Rectal smooth muscle tissue (tissue), 1 donor: ENCODE data around the gene HOMER1.

Source experiments
- H3K27ac ChIP-seq: one replicate; pipeline ENCODE4 v1.7.0; 2013; ENCODE audit warnings: low read depth, low read length, inconsistent platforms
- H3K27me3 ChIP-seq: one replicate; pipeline ENCODE4 v1.7.0; 2013; ENCODE audit warnings: low read length; ENCODE audit not compliant: control insufficient read depth, insufficient read depth
- H3K36me3 ChIP-seq: one replicate; pipeline ENCODE4 v1.7.0; 2013; ENCODE audit warnings: low read length; ENCODE audit not compliant: control insufficient read depth, insufficient read depth
- H3K4me1 ChIP-seq: one replicate; pipeline ENCODE4 v1.7.0; 2013; ENCODE audit warnings: low read length; ENCODE audit not compliant: control insufficient read depth, insufficient read depth
- H3K4me3 ChIP-seq: one replicate; pipeline ENCODE4 v1.7.0; 2013; ENCODE audit warnings: low read length
- H3K9ac ChIP-seq: one replicate; pipeline ENCODE4 v1.7.0; 2013; ENCODE audit warnings: low read length

The HOMER1 gene

GRCh38 chr5:79480991-79481390 lies 32.9 kb downstream of the HOMER1 start:
- H3K9ac ChIP-seq = no peak overlapping the region
- no peak overlapping the region for H3K27ac ChIP-seq
- no peaks in the 10 kb centered on the region for H3K4me1 ChIP-seq
- H3K36me3 ChIP-seq = no peaks in the 10 kb centered on the region
- H3K4me3 ChIP-seq = no peak overlapping the region
- no peaks in the 10 kb centered on the region for H3K27me3 ChIP-seq

DNA sequence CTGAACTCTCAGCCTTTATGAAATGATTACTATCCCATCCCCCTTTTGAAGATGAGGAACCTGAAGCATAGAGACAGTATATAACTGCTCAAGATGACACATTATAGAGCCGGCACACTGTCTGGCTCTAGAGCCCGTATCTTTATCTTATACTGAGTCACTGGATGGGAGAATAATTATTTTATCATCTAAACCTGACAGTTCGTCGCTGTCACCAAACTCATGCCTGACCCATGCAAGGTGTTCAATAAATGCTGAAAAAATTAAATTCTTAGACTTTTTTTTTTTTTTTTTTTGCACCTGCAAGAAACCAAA lies 38.8 kb downstream of the HOMER1 start:
- no peak overlapping the region for H3K9ac ChIP-seq
- no peaks in the 10 kb centered on the region for H3K27me3 ChIP-seq
- no peak overlapping the region for H3K4me3 ChIP-seq
- no peaks in the 10 kb centered on the region for H3K4me1 ChIP-seq
- no peak overlapping the region for H3K27ac ChIP-seq
- H3K36me3 ChIP-seq = no peaks in the 10 kb centered on the region

GRCh38 chr5:79474367-79475151 lies 39.4 kb downstream of the HOMER1 start:
- no peaks in the 10 kb centered on the region for H3K36me3 ChIP-seq
- no peak overlapping the region for H3K27ac ChIP-seq
- no peaks in the 10 kb centered on the region for H3K27me3 ChIP-seq
- no peak overlapping the region for H3K9ac ChIP-seq
- no peaks in the 10 kb centered on the region for H3K4me1 ChIP-seq
- H3K4me3 ChIP-seq = no peak overlapping the region

DNA sequence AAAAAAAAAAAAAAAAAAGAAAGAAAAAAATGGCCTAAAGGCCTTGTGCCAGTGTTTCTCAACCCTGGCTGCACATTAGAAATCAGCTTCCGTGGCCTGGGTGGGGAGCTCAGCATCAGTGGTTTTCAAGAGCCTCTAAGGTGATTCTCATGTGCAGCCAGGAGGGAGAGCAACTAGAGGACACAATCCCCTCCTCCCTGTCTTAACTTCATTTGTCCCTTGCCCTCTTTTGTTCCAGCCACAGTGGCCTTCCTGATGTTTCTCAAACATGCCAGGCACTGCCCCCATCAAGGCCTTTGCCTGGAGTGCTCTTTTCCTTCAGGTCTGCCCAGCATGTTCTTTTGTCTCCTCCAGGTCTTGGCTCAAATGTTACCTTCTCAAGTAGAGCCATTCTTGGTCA lies 42.4 kb downstream of the HOMER1 start:
- H3K4me3 ChIP-seq = no peak overlapping the region
- no peaks in the 10 kb centered on the region for H3K4me1 ChIP-seq
- H3K9ac ChIP-seq = no peak overlapping the region
- H3K27ac ChIP-seq = no peak overlapping the region
- no peaks in the 10 kb centered on the region for H3K27me3 ChIP-seq
- no peaks in the 10 kb centered on the region for H3K36me3 ChIP-seq

DNA sequence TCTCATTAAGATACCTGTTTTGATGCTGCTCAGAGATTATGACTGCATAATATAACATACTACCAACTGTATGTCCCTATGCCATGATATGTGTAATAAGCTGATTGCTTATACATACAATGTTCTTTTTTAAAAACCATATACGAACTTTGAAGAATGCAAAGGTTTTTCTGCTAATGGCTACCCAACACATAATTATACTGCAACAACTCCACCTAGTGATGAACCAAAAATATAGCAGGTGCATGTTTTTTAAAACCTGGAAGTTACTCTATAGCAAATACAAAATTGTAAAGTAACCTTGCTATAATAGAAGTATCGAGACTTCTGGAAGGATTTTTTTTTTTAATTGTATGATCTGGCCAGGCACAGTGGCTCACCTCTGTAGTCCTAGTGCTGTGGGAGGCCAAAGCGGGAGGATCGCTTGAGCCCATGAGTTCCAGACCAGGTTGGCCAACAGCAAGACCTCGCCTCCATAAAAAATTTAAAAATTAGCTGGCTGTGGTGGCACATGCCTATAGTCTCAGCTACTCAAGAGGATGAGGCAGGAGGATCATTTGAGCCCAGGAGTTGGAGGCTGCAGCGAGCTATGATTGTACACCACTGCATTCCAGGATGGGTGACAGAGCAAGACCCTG lies 49.1 kb downstream of the HOMER1 start:
- H3K9ac ChIP-seq = no peak overlapping the region
- H3K27me3 ChIP-seq = no peaks in the 10 kb centered on the region
- H3K36me3 ChIP-seq = no peaks in the 10 kb centered on the region
- no peak overlapping the region for H3K27ac ChIP-seq
- H3K4me3 ChIP-seq = peak overlapping the region; percentile 10
- no peaks in the 10 kb centered on the region for H3K4me1 ChIP-seq

GRCh38 chr5:79464278-79464677 lies 49.7 kb downstream of the HOMER1 start:
- no peak overlapping the region for H3K27ac ChIP-seq
- no peak overlapping the region for H3K9ac ChIP-seq
- H3K4me3 ChIP-seq = peak overlapping the region; percentile 10

DNA sequence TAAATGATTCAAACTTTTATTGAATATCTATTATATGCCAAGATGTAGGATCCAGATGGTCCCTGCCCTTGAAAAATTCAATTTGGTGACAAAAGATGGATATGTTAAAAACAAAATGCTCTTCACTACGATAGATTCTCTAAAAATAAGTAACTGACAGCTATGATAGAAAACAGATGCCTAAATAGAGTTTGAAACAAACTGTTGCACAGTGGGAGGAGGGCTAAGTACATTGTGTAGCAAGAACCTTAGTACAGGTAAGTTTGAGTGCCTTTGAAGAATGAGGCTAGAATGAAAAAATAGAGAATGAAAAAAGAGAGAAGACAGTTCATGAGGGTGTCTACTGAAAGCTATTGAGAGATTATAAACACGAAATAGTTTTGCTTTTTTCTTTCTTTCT lies 54.3 kb downstream of the HOMER1 start:
- Histone ChIP-seq H3K4me1 (no peaks in the 10 kb centered on the region), H3K27ac (no peak overlapping the region), H3K27me3 (no peaks in the 10 kb centered on the region), H3K4me3 (no peak overlapping the region), H3K36me3 (no peaks in the 10 kb centered on the region), H3K9ac (no peak overlapping the region)

More at GRCh38 chr5:79464278-79464677, 49.7 kb downstream of the HOMER1 start:
- Histone ChIP-seq H3K27me3 (no peaks in the 10 kb centered on the region), H3K4me1 (no peaks in the 10 kb centered on the region), H3K36me3 (no peaks in the 10 kb centered on the region)

GRCh38 chr5:79456890-79457583 lies 56.9 kb downstream of the HOMER1 start:
- Histone ChIP-seq H3K4me3 (no peak overlapping the region), H3K27ac (no peak overlapping the region), H3K36me3 (no peaks in the 10 kb centered on the region), H3K4me1 (no peaks in the 10 kb centered on the region), H3K27me3 (no peaks in the 10 kb centered on the region), H3K9ac (no peak overlapping the region)

GRCh38 chr5:79456400-79456799 lies 57.5 kb downstream of the HOMER1 start:
- Histone ChIP-seq H3K36me3 (no peaks in the 10 kb centered on the region), H3K27me3 (no peaks in the 10 kb centered on the region), H3K27ac (no peak overlapping the region), H3K9ac (no peak overlapping the region), H3K4me3 (no peak overlapping the region), H3K4me1 (no peaks in the 10 kb centered on the region)

GRCh38 chr5:79454043-79454442 lies 59.9 kb downstream of the HOMER1 start:
- H3K4me1 ChIP-seq = no peaks in the 10 kb centered on the region
- no peaks in the 10 kb centered on the region for H3K36me3 ChIP-seq
- H3K4me3 ChIP-seq = no peak overlapping the region
- no peak overlapping the region for H3K9ac ChIP-seq
- H3K27me3 ChIP-seq = no peaks in the 10 kb centered on the region
- no peak overlapping the region for H3K27ac ChIP-seq

DNA sequence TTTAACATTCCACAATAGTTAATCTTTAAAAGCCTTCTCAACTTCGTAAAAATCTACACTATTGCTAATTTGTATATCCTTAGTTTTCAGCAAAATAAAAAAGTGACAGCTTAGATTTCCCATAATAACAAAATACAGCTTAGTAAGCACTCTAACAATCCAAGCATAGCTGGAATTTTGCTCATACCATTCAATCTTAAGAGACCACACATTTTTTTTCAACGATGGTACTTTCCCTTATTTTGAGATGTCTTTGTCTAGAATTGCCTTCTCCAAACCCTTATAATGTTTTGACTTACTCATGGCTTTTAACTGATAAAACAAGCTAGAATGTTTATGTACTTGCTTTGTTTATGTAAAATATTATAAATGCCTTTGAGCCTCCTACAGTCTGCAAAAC lies 65.6 kb downstream of the HOMER1 start:
- no peak overlapping the region for H3K9ac ChIP-seq

DNA sequence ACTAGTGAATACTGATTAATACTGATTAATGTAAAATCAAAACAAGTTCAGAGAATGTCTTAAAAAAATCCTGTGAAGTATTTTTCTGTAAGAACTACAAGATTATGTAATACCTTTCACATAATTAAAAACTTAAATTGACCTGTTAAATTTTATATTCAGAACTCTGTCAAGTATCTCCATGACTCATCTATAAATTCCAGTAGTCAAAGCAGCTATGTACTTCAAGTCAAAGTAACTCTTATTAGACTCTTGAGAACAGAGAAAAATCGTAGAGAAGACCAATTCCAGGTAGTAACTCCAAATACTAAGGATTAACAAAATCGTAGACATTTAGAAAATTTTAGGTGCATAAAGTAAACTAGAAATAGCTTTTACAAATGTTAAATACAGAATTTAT lies 77.1 kb downstream of the HOMER1 start:
- Histone ChIP-seq H3K27ac (no peak overlapping the region), H3K4me1 (no peaks in the 10 kb centered on the region), H3K36me3 (no peaks in the 10 kb centered on the region), H3K9ac (no peak overlapping the region), H3K27me3 (no peaks in the 10 kb centered on the region), H3K4me3 (no peak overlapping the region)

More for the DNA sequence above, 65.6 kb downstream of the HOMER1 start:
- Histone ChIP-seq H3K36me3 (no peaks in the 10 kb centered on the region), H3K27me3 (no peaks in the 10 kb centered on the region), H3K27ac (no peak overlapping the region), H3K4me3 (no peak overlapping the region), H3K4me1 (no peaks in the 10 kb centered on the region)
